ENCODE data around the gene ENPP6. TPM values are rescaled to one million over a fixed set of nuclear protein-coding genes. Genes with fewer than 3 reads are reported as not detected.

ENPP6 gene
- total and polyA plus RNA-seq, 4 donors, result 0.02 to 0.37 (median 0.10) TPM

DNA sequence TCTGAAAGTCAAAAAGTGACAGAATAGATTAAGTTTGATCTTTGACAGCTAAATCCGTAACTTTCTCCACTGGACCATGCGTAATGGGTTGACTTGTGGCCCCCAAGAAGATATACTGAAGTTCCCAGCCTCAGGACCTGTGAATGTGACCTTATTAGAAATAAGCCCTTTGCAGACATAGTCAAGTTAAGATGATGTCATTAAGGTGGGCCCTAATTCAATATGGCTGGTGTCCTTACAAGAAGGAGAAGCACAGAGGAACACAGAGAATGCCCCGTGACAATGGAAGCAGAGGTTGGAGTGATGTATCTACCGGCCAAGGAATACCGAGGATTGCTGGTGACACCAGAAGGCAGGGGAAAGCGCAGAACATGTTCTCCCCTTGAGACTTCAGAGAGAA, 14.4 kb downstream of the ENPP6 start:
- H3K9ac ChIP-seq (ENCODE audit: insufficient read depth in 1 of 2, low read length in 2 of 2), result no peak overlapping the region
- TF ChIP-seq CTCF (IDR thresholded peaks at IDR 0.05; ENCODE audit: control extremely low read depth, extremely low read depth), result no peak
- 97 to 99% methylated on average over 6 of the region's 6 CpGs for WGBS, 2 donors
- H3K36me3 ChIP-seq (ENCODE audit: control insufficient read depth in 4 of 4, insufficient read depth in 4 of 4, low read length in 4 of 4), result no peaks in the 10 kb centered on the region
- peaks cover 0 to 8% (median 0%) of the 10 kb centered on the region in 5 donors for H3K4me1 ChIP-seq (ENCODE audit: control insufficient read depth in 5 of 5, insufficient read depth in 5 of 5, low read length in 5 of 5)
- H3K27me3 ChIP-seq (ENCODE audit: control insufficient read depth in 3 of 3, insufficient read depth in 3 of 3, low read length in 2 of 3), result no peaks in the 10 kb centered on the region
- no peak for ATAC-seq (ENCODE audit: insufficient read depth, low FRiP score)
- H3K27ac ChIP-seq (ENCODE audit: low read depth in 1 of 2, low read length in 1 of 2), result no peak overlapping the region
- no peaks in the 10 kb centered on the region for H3K9me3 ChIP-seq (ENCODE audit: control insufficient read depth in 4 of 4, insufficient read depth in 3 of 4, low read length in 3 of 4)
- no peak for DNase-seq
- H3K4me3 ChIP-seq, result no peak overlapping the region

DNA sequence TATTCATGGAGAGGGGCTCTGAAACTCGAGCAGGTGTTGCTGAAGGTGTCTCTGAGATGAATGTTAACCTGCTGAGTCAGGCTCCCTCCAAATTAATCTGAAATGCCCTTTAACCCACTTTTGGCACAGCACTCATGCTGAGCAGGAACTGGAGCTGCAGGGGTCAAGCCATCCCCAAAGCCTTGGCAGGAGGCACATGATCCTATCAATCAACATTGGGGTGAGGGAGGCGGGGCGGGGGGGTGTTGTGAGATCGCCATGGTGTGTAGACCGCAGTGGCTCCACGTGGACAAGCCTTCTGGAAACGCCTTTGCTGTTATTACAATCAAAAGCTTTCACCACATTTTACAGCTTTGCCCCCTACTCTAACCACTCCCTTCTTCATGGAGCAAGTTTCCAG, 16.5 kb downstream of the ENPP6 start:
- no peak for DNase-seq
- no peak overlapping the region for H3K27ac ChIP-seq (ENCODE audit: low read depth in 1 of 2, low read length in 1 of 2)
- no peaks in the 10 kb centered on the region for H3K27me3 ChIP-seq (ENCODE audit: control insufficient read depth in 3 of 3, insufficient read depth in 3 of 3, low read length in 2 of 3)
- H3K4me3 ChIP-seq, result no peak overlapping the region
- ATAC-seq (ENCODE audit: insufficient read depth, low FRiP score), result no peak
- no peaks in the 10 kb centered on the region for H3K36me3 ChIP-seq (ENCODE audit: control insufficient read depth in 4 of 4, insufficient read depth in 4 of 4, low read length in 4 of 4)
- H3K4me1 ChIP-seq (ENCODE audit: control insufficient read depth in 5 of 5, insufficient read depth in 5 of 5, low read length in 5 of 5), result peaks cover 0 to 8% (median 0%) of the 10 kb centered on the region in 5 donors
- 62 to 74% methylated on average over 7 of the region's 7 CpGs for WGBS, 2 donors
- H3K9ac ChIP-seq (ENCODE audit: insufficient read depth in 1 of 2, low read length in 2 of 2), result no peak overlapping the region
- no peak for TF ChIP-seq CTCF (IDR thresholded peaks at IDR 0.05; ENCODE audit: control extremely low read depth, extremely low read depth)
- H3K9me3 ChIP-seq (ENCODE audit: control insufficient read depth in 4 of 4, insufficient read depth in 3 of 4, low read length in 3 of 4), result no peaks in the 10 kb centered on the region

GRCh38 chr4:184200296-184200695, 17.4 kb downstream of the ENPP6 start:
- TF ChIP-seq CTCF (IDR thresholded peaks at IDR 0.05; ENCODE audit: control extremely low read depth, extremely low read depth), result no peak
- no peak overlapping the region for H3K27ac ChIP-seq (ENCODE audit: low read depth in 1 of 2, low read length in 1 of 2)
- H3K36me3 ChIP-seq (ENCODE audit: control insufficient read depth in 4 of 4, insufficient read depth in 4 of 4, low read length in 4 of 4), result no peaks in the 10 kb centered on the region
- ATAC-seq (ENCODE audit: insufficient read depth, low FRiP score), result no peak
- H3K4me1 ChIP-seq (ENCODE audit: control insufficient read depth in 5 of 5, insufficient read depth in 5 of 5, low read length in 5 of 5), result peaks cover 0 to 8% (median 0%) of the 10 kb centered on the region in 5 donors
- no peaks in the 10 kb centered on the region for H3K27me3 ChIP-seq (ENCODE audit: control insufficient read depth in 3 of 3, insufficient read depth in 3 of 3, low read length in 2 of 3)
- 82 to 90% methylated on average over 12 of the region's 12 CpGs for WGBS, 2 donors
- no peak overlapping the region for H3K9ac ChIP-seq (ENCODE audit: insufficient read depth in 1 of 2, low read length in 2 of 2)
- DNase-seq, result no peak
- no peaks in the 10 kb centered on the region for H3K9me3 ChIP-seq (ENCODE audit: control insufficient read depth in 4 of 4, insufficient read depth in 3 of 4, low read length in 3 of 4)
- H3K4me3 ChIP-seq, result no peak overlapping the region

DNA sequence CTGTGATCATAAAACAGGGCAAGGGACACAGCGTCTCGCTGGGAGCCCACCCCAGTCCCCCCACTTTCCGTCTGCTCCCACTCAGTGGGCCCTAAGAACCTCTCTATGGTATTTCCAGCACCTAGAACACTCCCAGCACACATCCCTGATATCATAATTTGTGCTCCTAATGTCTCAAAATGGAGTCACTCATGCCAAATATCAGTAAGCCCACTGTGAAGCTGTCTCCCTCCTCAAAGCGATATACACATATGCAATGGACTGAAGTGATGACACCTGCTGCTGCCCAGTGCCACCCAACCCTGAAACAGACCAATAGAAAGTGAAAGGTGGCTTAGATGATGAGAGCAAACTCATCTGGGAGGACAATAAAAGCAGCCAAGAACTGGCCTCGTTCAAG, 17.9 kb downstream of the ENPP6 start:
- ATAC-seq (ENCODE audit: insufficient read depth, low FRiP score), result no peak
- peaks cover 0 to 8% (median 0%) of the 10 kb centered on the region in 5 donors for H3K4me1 ChIP-seq (ENCODE audit: control insufficient read depth in 5 of 5, insufficient read depth in 5 of 5, low read length in 5 of 5)

More for the DNA sequence above, 17.9 kb downstream of the ENPP6 start:
- no peaks in the 10 kb centered on the region for H3K27me3 ChIP-seq (ENCODE audit: control insufficient read depth in 3 of 3, insufficient read depth in 3 of 3, low read length in 2 of 3)
- no peak overlapping the region for H3K4me3 ChIP-seq
- no peak for DNase-seq
- H3K36me3 ChIP-seq (ENCODE audit: control insufficient read depth in 4 of 4, insufficient read depth in 4 of 4, low read length in 4 of 4), result no peaks in the 10 kb centered on the region
- no peak overlapping the region for H3K9ac ChIP-seq (ENCODE audit: insufficient read depth in 1 of 2, low read length in 2 of 2)
- WGBS, 2 donors, result 92 to 96% methylated on average over 5 of the region's 5 CpGs
- H3K9me3 ChIP-seq (ENCODE audit: control insufficient read depth in 4 of 4, insufficient read depth in 3 of 4, low read length in 3 of 4), result no peaks in the 10 kb centered on the region
- TF ChIP-seq CTCF (IDR thresholded peaks at IDR 0.05; ENCODE audit: control extremely low read depth, extremely low read depth), result no peak
- no peak overlapping the region for H3K27ac ChIP-seq (ENCODE audit: low read depth in 1 of 2, low read length in 1 of 2)
